ENCODE data around the gene GABRB1.

- TF ChIP-seq POLR2AphosphoS5 (IDR thresholded peaks at IDR 0.05) (no peak), POLR2A (IDR thresholded peaks at IDR 0.05; ENCODE audit: low read depth) (no peak), CTCF (IDR thresholded peaks at IDR 0.05) (no peak)
These were observed 355.3 kb downstream of the GABRB1 start for GRCh38 chr4:47386561-47387235.
